GM06990 (cell line): Measurements from ENCODE around the gene WNT4.

Experiments used
- DNase-seq: peaks from one replicate; pipeline ENCODE4 v3.0.0-alpha.2; 2011; ENCODE audit not compliant: insufficient read length; ENCODE audit errors: extremely low read depth
- H3K27me3 ChIP-seq: replicated peaks from 2 replicates; pipeline ENCODE4 v1.6.0; 2011; ENCODE audit warnings: low read length; ENCODE audit not compliant: control insufficient read depth, insufficient read depth
- H3K36me3 ChIP-seq: 2 replicates; pipeline ENCODE4 v1.5.1; 2011; ENCODE audit warnings: low read length; ENCODE audit not compliant: control insufficient read depth, insufficient read depth
- H3K4me3 ChIP-seq: replicated peaks from 2 replicates; pipeline ENCODE4 v1.5.1; 2011; ENCODE audit warnings: low read depth, mild to moderate bottlenecking, control low read depth, low read length
- TF ChIP-seq, protein P1 (sequence below): IDR thresholded peaks from 2 replicates; pipeline ENCODE4 v1.5.1; 2011; ENCODE audit warnings: low read length, control low read depth, mild to moderate bottlenecking, inconsistent platforms; ENCODE audit not compliant: insufficient read depth, poor library complexity, severe bottlenecking

WNT4 gene

DNA sequence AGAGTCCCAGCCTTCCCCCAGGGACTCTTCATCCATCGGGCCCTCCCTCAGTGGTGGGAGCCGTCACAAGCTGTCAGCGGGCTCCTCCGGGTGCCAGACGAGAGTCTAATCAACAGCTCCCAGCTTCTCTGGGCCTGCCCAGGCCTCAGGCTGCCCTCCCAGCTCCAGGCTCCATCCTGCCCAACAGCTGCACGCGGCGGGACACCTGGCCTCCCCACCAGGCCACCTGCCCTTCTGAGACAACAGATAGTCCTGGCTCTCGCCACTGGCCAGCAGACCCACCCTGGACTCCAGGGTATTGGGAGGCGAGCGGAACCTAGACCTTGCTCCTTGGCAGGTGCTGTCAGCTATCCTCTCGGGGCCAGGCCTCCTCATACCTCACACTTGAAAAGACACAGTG is 3.1 kb downstream of the WNT4 start:
- TF ChIP-seq, protein P1, sequence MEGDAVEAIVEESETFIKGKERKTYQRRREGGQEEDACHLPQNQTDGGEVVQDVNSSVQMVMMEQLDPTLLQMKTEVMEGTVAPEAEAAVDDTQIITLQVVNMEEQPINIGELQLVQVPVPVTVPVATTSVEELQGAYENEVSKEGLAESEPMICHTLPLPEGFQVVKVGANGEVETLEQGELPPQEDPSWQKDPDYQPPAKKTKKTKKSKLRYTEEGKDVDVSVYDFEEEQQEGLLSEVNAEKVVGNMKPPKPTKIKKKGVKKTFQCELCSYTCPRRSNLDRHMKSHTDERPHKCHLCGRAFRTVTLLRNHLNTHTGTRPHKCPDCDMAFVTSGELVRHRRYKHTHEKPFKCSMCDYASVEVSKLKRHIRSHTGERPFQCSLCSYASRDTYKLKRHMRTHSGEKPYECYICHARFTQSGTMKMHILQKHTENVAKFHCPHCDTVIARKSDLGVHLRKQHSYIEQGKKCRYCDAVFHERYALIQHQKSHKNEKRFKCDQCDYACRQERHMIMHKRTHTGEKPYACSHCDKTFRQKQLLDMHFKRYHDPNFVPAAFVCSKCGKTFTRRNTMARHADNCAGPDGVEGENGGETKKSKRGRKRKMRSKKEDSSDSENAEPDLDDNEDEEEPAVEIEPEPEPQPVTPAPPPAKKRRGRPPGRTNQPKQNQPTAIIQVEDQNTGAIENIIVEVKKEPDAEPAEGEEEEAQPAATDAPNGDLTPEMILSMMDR: no peak
- Histone ChIP-seq H3K27me3 (peaks cover 4% of the 10 kb centered on the region), H3K36me3 (no peaks in the 10 kb centered on the region), H3K4me3 (no peak overlapping the region)
- DNase-seq: no peak

DNA sequence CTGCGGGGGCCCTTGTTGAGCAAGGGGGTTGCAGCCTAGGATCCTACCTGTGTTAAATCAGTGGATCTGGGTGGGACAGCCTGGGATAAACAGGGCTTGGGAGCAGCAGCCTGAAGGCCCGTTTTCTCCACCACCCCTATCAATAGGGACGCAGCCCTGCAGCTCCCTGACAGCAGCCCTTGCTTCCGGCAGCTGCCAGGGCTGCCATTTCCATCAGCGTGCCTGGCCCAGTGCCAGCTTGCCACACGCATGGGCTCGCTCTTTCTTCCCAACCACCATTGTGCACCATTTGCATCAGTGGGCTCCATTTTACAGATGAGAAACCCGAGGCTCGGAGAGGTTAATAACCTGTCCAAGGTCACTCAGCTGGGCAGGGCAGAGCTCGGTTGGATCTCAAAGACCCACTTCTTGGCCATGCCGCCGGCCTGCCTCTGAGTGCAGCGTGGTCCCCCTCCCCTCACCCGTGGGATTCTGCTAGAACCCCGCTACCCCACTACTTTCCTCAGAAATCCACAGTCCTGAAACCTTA is 3.8 kb downstream of the WNT4 start:
- no peaks in the 10 kb centered on the region for H3K36me3 ChIP-seq
- peaks cover 4% of the 10 kb centered on the region for H3K27me3 ChIP-seq
- TF ChIP-seq, protein P1: no peak
- no peak overlapping the region for H3K4me3 ChIP-seq
- DNase-seq: no peak

DNA sequence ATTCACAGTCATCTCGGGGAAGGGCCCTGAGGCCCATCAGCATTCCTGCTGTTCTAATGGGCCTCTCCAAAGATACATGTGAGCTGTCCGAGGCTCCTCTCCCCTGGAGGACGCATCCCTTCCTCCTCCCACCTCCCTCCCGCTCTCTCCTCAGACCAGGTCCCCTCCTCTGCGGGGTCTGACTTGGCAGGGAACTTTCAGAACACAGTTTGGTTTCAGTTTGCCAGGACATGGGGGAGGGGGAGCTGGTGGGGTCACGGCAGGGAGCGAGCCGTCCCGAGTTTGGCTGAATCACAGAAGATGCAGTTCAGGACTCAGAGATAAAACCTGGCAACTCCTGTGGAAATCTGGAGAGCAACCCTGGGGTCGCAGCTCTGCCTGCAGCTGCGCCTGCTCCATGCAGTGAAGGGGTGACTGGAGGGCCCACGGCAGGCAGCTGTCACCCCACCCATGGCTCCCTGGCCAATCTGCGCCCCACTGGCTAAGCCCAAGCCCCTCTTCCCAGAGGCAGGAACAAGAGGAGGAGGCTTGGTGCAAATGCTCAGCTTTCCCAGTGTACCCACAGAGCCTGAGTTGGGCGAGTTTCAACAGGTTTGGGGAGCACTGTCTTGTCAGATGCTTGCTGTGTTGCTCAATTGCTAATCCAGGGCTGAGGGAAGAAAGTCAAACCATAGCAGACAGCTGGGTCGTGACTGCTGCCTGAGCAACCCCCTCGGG is 5.7 kb downstream of the WNT4 start:
- H3K4me3 ChIP-seq: no peak overlapping the region
- peaks cover 2% of the 10 kb centered on the region; the same call in 1 of the 2 replicates for H3K27me3 ChIP-seq
- TF ChIP-seq, protein P1: no peak
- no peak for DNase-seq
- no peaks in the 10 kb centered on the region for H3K36me3 ChIP-seq

DNA sequence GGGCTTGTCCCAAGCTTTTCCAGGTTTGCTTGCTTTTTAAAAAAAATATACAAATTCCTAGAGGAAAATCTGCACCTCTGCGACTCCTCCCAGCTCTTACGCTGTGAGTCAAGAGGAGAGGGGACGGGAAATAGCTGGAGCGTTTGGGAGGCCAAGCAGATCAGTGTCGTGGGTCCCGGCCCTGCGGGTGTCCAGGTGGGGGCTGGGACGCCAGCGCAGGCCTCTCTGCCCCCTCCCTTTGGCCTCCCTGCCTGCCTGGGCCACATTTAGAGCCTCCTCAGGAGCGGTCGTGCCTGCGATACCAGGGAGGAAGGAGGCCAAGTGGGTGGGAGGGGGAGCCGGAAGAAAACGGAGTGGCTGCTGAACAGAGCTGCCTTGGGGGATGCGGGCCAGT is 9.0 kb downstream of the WNT4 start:
- Histone ChIP-seq H3K27me3 (no peaks in the 10 kb centered on the region; the same call in 1 of the 2 replicates), H3K4me3 (no peak overlapping the region), H3K36me3 (no peaks in the 10 kb centered on the region)
- TF ChIP-seq, protein P1: no peak
- DNase-seq: no peak

DNA sequence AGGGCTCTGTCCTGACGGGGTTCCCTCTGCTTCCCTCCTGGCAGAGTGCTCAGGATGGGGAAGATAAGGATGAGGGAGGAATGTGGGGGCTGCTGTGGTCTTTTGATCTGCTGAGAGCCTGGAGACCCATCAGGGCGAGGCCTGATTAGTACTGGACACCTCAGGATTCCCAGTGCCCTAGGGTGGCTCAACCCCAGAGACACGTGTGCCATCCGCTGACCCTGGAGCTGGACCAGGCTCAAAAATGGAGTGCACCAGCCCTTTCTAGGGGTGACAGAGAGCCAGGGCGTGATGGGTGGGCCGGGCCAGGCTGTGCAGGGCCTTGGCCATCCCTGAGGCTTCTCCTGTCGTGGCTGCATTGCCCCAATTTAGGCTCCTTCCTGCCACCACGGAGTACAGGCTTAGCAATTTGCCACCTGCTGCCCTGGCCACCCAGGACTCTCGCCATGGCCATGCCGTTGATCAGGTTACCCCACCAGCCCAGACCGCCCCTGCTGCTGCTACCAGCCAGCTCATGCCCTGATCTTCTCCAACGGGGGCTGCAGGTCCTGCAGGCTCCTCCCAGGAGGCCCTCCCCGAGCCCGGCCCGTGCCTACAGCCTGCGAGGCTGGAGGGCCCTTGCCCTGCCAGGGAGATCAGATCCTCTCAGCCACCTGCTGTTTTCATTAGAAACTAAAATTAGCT is 9.5 kb downstream of the WNT4 start:
- Histone ChIP-seq H3K27me3 (no peaks in the 10 kb centered on the region; the same call in 1 of the 2 replicates), H3K4me3 (no peak overlapping the region), H3K36me3 (no peaks in the 10 kb centered on the region)
- no peak for DNase-seq
- TF ChIP-seq, protein P1: no peak
